Measurements from ENCODE around the gene FDX2. TPM values are rescaled to one million over a fixed set of nuclear protein-coding genes. Genes with fewer than 3 reads are reported as not detected.

FDX2 gene
- total and polyA plus RNA-seq, 2 of the 13 experiments (the other 11 are each of a cell fraction or from before 2014, with no cell fraction given) = 21.0 to 24.7 TPM

GRCh38 chr19:10335352-10335985 is 19.7 kb upstream of the FDX2 start (continued):
- TF ChIP-seq KDM3A (CRISPR knock-in tag; IDR thresholded peaks at IDR 0.05; ENCODE audit: low read depth) (no peak), ZNF687 (CRISPR knock-in tag; IDR thresholded peaks at IDR 0.05) (0 out of 2 replicates have a peak, but pooled peaks have one; percentile 8), ZNF121 (CRISPR knock-in tag; IDR thresholded peaks at IDR 0.05) (0 out of 2 replicates have a peak, but pooled peaks have one; percentile 24), IKZF4 (CRISPR knock-in tag; IDR thresholded peaks at IDR 0.05; ENCODE audit: borderline replicate concordance, low read depth, not compliant biosample characterization) (peak; percentile 7), ZNF788 (CRISPR knock-in tag; IDR thresholded peaks at IDR 0.05; ENCODE audit: borderline replicate concordance) (no peak), NFRKB (IDR thresholded peaks at IDR 0.05) (no peak), ZNF558 (CRISPR knock-in tag; IDR thresholded peaks at IDR 0.05; ENCODE audit: borderline replicate concordance) (0 out of 2 replicates have a peak, but pooled peaks have one; percentile 51), HDAC2 (CRISPR knock-in tag; IDR thresholded peaks at IDR 0.05) (peak; percentile 60; the same call in 1 of the 2 replicates)
- TF ChIP-seq, protein P1, sequence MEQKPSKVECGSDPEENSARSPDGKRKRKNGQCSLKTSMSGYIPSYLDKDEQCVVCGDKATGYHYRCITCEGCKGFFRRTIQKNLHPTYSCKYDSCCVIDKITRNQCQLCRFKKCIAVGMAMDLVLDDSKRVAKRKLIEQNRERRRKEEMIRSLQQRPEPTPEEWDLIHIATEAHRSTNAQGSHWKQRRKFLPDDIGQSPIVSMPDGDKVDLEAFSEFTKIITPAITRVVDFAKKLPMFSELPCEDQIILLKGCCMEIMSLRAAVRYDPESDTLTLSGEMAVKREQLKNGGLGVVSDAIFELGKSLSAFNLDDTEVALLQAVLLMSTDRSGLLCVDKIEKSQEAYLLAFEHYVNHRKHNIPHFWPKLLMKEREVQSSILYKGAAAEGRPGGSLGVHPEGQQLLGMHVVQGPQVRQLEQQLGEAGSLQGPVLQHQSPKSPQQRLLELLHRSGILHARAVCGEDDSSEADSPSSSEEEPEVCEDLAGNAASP (CRISPR knock-in tag; IDR thresholded peaks at IDR 0.05; ENCODE audit: borderline replicate concordance) = 0 out of 2 replicates have a peak, but pooled peaks have one; percentile 23
